Adrenal gland (tissue), 5 donors: Measurements from ENCODE around the gene C4B.

ENCODE experiments used
- POLR2A ChIP-seq, 2 donors: fragments of 450-650 bp; IDR thresholded peaks; one replicate each; pipeline ENCODE4 v1.6.1; 2017; ENCODE audit warnings: antibody characterized with exemption in 2 of 2, mild to moderate bottlenecking in 2 of 2, moderate library complexity in 1 of 2
- TF ChIP-seq, protein P1 (sequence below), 6 experiments: fragments of 450-650 bp in 4 of 6; fragments of 200-600 bp in 2 of 6; sonication (generic) in 1 of 6; IDR thresholded peaks; 1 replicate in 5 of 6; 2 replicates in 1 of 6; pipeline versions ENCODE4 v1.5.1 to v1.8.0; 2016 to 2021; ENCODE audit warnings: antibody characterized with exemption in 6 of 6, mild to moderate bottlenecking in 2 of 6, moderate library complexity in 1 of 6
- donor health status: DM: no; HTN: no; CAD: no.

- no peak for TF ChIP-seq POLR2A (IDR thresholded peaks at IDR 0.05)
- TF ChIP-seq, protein P1, sequence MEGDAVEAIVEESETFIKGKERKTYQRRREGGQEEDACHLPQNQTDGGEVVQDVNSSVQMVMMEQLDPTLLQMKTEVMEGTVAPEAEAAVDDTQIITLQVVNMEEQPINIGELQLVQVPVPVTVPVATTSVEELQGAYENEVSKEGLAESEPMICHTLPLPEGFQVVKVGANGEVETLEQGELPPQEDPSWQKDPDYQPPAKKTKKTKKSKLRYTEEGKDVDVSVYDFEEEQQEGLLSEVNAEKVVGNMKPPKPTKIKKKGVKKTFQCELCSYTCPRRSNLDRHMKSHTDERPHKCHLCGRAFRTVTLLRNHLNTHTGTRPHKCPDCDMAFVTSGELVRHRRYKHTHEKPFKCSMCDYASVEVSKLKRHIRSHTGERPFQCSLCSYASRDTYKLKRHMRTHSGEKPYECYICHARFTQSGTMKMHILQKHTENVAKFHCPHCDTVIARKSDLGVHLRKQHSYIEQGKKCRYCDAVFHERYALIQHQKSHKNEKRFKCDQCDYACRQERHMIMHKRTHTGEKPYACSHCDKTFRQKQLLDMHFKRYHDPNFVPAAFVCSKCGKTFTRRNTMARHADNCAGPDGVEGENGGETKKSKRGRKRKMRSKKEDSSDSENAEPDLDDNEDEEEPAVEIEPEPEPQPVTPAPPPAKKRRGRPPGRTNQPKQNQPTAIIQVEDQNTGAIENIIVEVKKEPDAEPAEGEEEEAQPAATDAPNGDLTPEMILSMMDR (IDR thresholded peaks at IDR 0.05) = no peak
Observed at GRCh38 chr6:32076321-32076809, 61.8 kb downstream of the C4B start.
